GM12878 (cell line): Measurements from ENCODE around the gene CWC25. TPM values are rescaled to one million over a fixed set of nuclear protein-coding genes. Genes with fewer than 3 reads are reported as not detected.
A peak's percentile ranks its signal among the peaks of the same experiment; 100 is the strongest.

Source experiments
- BACH1 ChIP-seq: fragments of 450-650 bp; IDR thresholded peaks from 2 replicates; pipeline ENCODE4 v1.6.1; 2017; ENCODE audit warnings: mild to moderate bottlenecking, borderline replicate concordance
- DPF2 ChIP-seq: fragments of 450-650 bp; IDR thresholded peaks from 2 replicates; pipeline ENCODE4 v1.6.1; 2017; ENCODE audit warnings: mild to moderate bottlenecking
- MXI1 ChIP-seq: fragments of 150-350 bp; IDR thresholded peaks from 2 replicates; pipeline ENCODE4 v1.6.1; 2011; ENCODE audit warnings: low read depth, mild to moderate bottlenecking, inconsistent platforms, low read length, improper control_type of control experiment
- MYB ChIP-seq: fragments of 150-350 bp; IDR thresholded peaks from 2 replicates; pipeline ENCODE4 v1.6.1; 2014; ENCODE audit warnings: mild to moderate bottlenecking, low read depth, low read length, borderline replicate concordance
- NR2C2 ChIP-seq: IDR thresholded peaks from 2 replicates; pipeline ENCODE4 v1.6.1; 2011; ENCODE audit warnings: borderline replicate concordance, low read depth; ENCODE audit not compliant: control insufficient read depth, insufficient read length
- POLR2AphosphoS5 ChIP-seq: IDR thresholded peaks from 2 replicates; pipeline ENCODE4 v1.6.1; 2011; ENCODE audit warnings: mild to moderate bottlenecking, low read length, inconsistent platforms
- RB1 ChIP-seq: fragments of 450-650 bp; formaldehyde crosslinking; IDR thresholded peaks from 2 replicates; pipeline ENCODE4 v1.6.1; 2017; ENCODE audit warnings: mild to moderate bottlenecking, borderline replicate concordance
- SIN3A ChIP-seq: IDR thresholded peaks from 2 replicates; pipeline ENCODE4 v1.6.1; 2012; ENCODE audit warnings: low read depth, low read length, improper control_type of control experiment
- SMAD1 ChIP-seq: fragments of 450-650 bp; IDR thresholded peaks from 2 replicates; pipeline ENCODE4 v1.6.1; 2018; ENCODE audit warnings: mild to moderate bottlenecking, low read depth; ENCODE audit not compliant: partially characterized antibody
- SP1 ChIP-seq: IDR thresholded peaks from one replicate; pipeline ENCODE4 v1.6.1; 2011; ENCODE audit warnings: low read depth, low read length
- SPI1 ChIP-seq: IDR thresholded peaks from 2 replicates; pipeline ENCODE4 v1.6.1; 2011; ENCODE audit warnings: low read depth, mild to moderate bottlenecking, low read length, moderate library complexity, borderline replicate concordance; ENCODE audit not compliant: insufficient read depth
- YY1 ChIP-seq: IDR thresholded peaks from 2 replicates; pipeline ENCODE4 v1.6.1; 2011; ENCODE audit warnings: low read depth, mild to moderate bottlenecking, low read length
- ZNF207 ChIP-seq: fragments of 450-650 bp; IDR thresholded peaks from 2 replicates; pipeline ENCODE4 v1.6.1; 2014; ENCODE audit warnings: antibody characterized with exemption, mild to moderate bottlenecking, borderline replicate concordance
- polyA plus RNA-seq, 11 experiments: library from polyadenylated mRNA; depleted of rRNA in 4 of 11; unstranded in 6 of 11; stranded (reverse) in 5 of 11; fragments of >200 nt; fragmentation: Nextera tagmentation in 4 of 11; fragmentation: Illumina TruSeq in 1 of 11; extraction: Ambion mirVana in 4 of 11; extraction: Trizol in 1 of 11; gene quantifications; 1 replicate in 1 of 11; 2 replicates in 10 of 11; pipeline versions ENCODE4 v1.2.1 to v1.2.3, GENCODE V29; 2011 to 2016; ENCODE audit warnings: inconsistent platforms in 2 of 11, missing spikeins in 2 of 11, low read depth in 1 of 11
- total RNA-seq, 4 experiments: library from RNA; depleted of rRNA in 3 of 4; stranded (reverse); fragments of >200 nt in 3 of 4; fragmentation: Illumina TruSeq in 1 of 4; extraction: Trizol in 1 of 4; gene quantifications; 2 replicates each; pipeline versions ENCODE4 v1.2.1 to v1.2.3, GENCODE V29; 2013 to 2021
- TF ChIP-seq, protein P1 (sequence below): fragments of 450-650 bp; formaldehyde crosslinking; IDR thresholded peaks from 2 replicates; pipeline ENCODE4 v1.4.0; 2022; ENCODE audit warnings: mild to moderate bottlenecking, moderate library complexity
- TF ChIP-seq, protein P2 (sequence below): fragments of 450-650 bp; IDR thresholded peaks from 2 replicates; pipeline ENCODE4 v1.6.1; 2018; ENCODE audit warnings: mild to moderate bottlenecking, low read depth, moderate library complexity; ENCODE audit not compliant: partially characterized antibody
- TF ChIP-seq, protein P3 (sequence below): IDR thresholded peaks from 2 replicates; pipeline ENCODE4 v1.6.1; 2012; ENCODE audit warnings: low read depth, low read length, improper control_type of control experiment
- TF ChIP-seq, protein P4 (sequence below): fragments of 450-650 bp; IDR thresholded peaks from 2 replicates; pipeline ENCODE4 v1.6.1; 2016; ENCODE audit warnings: mild to moderate bottlenecking
- TF ChIP-seq, protein P5 (sequence below), 3 experiments: IDR thresholded peaks in 2 of 3; conservative IDR thresholded peaks in 1 of 3; 2 replicates each; pipeline ENCODE4 v1.5.1; 2011; ENCODE audit warnings: low read depth in 3 of 3, low read length in 3 of 3, mild to moderate bottlenecking in 3 of 3, control low read depth in 2 of 3, moderate library complexity in 2 of 3, inconsistent platforms in 1 of 3, mixed read lengths in 1 of 3; ENCODE audit not compliant: control insufficient read depth in 2 of 3, insufficient read depth in 1 of 3; ENCODE audit errors: extremely low read depth in 1 of 3

CWC25 gene
- total and polyA plus RNA-seq, 10 of the 15 experiments (the other 5 are each of a cell fraction or from before 2014, with no cell fraction given), result 14.7 to 29.7 (median 22.9) TPM

DNA sequence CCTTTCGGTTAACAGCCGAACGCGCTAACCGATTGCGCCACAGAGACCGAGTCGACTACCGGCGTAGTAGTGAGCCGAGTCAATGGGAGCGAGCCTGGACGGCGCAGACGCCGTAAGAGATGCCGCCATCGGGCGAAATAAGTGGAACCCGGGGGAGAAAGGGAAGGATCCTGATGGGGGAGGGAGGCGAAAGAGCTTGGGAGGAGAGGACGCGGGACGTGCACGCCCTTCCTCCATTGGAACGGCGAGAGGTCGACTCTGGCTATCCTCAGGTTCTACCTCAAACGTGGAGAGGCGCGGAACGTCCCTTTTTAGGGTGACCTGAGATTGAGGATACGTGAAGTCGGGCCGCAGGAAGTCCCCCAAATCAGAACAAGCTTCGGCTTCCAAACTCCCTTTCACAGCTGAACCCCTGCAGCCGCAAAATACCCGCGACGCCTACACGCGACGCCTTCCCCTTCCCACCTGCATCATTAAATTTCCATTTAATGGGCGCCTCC is 73.3 kb downstream of the CWC25 start (continued):
- TF ChIP-seq, protein P1, sequence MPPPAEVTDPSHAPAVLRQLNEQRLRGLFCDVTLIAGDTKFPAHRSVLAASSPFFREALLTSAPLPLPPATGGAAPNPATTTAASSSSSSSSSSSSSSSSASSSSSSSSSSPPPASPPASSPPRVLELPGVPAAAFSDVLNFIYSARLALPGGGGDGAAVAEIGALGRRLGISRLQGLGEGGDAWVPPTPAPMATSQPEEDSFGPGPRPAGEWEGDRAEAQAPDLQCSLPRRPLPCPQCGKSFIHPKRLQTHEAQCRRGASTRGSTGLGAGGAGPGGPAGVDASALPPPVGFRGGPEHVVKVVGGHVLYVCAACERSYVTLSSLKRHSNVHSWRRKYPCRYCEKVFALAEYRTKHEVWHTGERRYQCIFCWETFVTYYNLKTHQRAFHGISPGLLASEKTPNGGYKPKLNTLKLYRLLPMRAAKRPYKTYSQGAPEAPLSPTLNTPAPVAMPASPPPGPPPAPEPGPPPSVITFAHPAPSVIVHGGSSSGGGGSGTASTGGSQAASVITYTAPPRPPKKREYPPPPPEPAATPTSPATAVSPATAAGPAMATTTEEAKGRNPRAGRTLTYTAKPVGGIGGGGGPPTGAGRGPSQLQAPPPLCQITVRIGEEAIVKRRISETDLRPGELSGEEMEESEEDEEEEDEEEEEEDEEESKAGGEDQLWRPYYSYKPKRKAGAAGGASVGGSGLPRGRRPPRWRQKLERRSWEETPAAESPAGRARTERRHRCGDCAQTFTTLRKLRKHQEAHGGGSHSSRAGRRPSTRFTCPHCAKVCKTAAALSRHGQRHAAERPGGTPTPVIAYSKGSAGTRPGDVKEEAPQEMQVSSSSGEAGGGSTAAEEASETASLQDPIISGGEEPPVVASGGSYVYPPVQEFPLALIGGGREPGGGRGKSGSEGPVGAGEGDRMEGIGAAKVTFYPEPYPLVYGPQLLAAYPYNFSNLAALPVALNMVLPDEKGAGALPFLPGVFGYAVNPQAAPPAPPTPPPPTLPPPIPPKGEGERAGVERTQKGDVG (CRISPR knock-in tag), result no peak
- TF ChIP-seq, protein P2, sequence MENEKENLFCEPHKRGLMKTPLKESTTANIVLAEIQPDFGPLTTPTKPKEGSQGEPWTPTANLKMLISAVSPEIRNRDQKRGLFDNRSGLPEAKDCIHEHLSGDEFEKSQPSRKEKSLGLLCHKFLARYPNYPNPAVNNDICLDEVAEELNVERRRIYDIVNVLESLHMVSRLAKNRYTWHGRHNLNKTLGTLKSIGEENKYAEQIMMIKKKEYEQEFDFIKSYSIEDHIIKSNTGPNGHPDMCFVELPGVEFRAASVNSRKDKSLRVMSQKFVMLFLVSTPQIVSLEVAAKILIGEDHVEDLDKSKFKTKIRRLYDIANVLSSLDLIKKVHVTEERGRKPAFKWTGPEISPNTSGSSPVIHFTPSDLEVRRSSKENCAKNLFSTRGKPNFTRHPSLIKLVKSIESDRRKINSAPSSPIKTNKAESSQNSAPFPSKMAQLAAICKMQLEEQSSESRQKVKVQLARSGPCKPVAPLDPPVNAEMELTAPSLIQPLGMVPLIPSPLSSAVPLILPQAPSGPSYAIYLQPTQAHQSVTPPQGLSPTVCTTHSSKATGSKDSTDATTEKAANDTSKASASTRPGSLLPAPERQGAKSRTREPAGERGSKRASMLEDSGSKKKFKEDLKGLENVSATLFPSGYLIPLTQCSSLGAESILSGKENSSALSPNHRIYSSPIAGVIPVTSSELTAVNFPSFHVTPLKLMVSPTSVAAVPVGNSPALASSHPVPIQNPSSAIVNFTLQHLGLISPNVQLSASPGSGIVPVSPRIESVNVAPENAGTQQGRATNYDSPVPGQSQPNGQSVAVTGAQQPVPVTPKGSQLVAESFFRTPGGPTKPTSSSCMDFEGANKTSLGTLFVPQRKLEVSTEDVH, result no peak
- TF ChIP-seq MXI1, result no peak
- TF ChIP-seq BACH1, result 0 out of 2 replicates have a peak, but pooled peaks have one; percentile 38
- TF ChIP-seq, protein P3, sequence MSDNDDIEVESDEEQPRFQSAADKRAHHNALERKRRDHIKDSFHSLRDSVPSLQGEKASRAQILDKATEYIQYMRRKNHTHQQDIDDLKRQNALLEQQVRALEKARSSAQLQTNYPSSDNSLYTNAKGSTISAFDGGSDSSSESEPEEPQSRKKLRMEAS, result no peak
- peak; percentile 2; the same call in 1 of the 2 replicates for TF ChIP-seq POLR2AphosphoS5
- no peak for TF ChIP-seq NR2C2
- TF ChIP-seq SMAD1, result peak; percentile 67
- no peak; the same call in none of the 2 replicates for TF ChIP-seq DPF2
- no peak for TF ChIP-seq SIN3A
- TF ChIP-seq MYB, result no peak
- TF ChIP-seq SPI1, result no peak
- TF ChIP-seq SP1, result no peak
- no peak; the same call in 1 of the 2 replicates for TF ChIP-seq RB1
- peak; percentile 82 for TF ChIP-seq YY1
- TF ChIP-seq ZNF207, result 0 out of 2 replicates have a peak, but pooled peaks have one; percentile 19
- TF ChIP-seq, protein P4, sequence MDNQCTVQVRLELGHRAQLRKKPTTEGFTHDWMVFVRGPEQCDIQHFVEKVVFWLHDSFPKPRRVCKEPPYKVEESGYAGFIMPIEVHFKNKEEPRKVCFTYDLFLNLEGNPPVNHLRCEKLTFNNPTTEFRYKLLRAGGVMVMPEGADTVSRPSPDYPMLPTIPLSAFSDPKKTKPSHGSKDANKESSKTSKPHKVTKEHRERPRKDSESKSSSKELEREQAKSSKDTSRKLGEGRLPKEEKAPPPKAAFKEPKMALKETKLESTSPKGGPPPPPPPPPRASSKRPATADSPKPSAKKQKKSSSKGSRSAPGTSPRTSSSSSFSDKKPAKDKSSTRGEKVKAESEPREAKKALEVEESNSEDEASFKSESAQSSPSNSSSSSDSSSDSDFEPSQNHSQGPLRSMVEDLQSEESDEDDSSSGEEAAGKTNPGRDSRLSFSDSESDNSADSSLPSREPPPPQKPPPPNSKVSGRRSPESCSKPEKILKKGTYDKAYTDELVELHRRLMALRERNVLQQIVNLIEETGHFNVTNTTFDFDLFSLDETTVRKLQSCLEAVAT, result peak; percentile 38; the same call in 1 of the 2 replicates
- TF ChIP-seq, protein P5, sequence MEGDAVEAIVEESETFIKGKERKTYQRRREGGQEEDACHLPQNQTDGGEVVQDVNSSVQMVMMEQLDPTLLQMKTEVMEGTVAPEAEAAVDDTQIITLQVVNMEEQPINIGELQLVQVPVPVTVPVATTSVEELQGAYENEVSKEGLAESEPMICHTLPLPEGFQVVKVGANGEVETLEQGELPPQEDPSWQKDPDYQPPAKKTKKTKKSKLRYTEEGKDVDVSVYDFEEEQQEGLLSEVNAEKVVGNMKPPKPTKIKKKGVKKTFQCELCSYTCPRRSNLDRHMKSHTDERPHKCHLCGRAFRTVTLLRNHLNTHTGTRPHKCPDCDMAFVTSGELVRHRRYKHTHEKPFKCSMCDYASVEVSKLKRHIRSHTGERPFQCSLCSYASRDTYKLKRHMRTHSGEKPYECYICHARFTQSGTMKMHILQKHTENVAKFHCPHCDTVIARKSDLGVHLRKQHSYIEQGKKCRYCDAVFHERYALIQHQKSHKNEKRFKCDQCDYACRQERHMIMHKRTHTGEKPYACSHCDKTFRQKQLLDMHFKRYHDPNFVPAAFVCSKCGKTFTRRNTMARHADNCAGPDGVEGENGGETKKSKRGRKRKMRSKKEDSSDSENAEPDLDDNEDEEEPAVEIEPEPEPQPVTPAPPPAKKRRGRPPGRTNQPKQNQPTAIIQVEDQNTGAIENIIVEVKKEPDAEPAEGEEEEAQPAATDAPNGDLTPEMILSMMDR (IDR thresholded peaks at IDR 0.05 in 2 of 3, conservative IDR thresholded peaks at IDR 0.05 in 1 of 3; ENCODE audit: control insufficient read depth in 2 of 3, extremely low read depth in 1 of 3, insufficient read depth in 1 of 3, low read depth in 3 of 3, low read length in 3 of 3), result no peak
